HK-2 (cell line): ENCODE results near the gene ZNF609.
A peak's percentile ranks its signal among the peaks of the same experiment; 100 is the strongest.

Experiments
- DNase-seq: peaks from one replicate; pipeline ENCODE4 v3.0.0-alpha.2; 2018; ENCODE audit not compliant: unreplicated experiment

ZNF609 gene

DNA sequence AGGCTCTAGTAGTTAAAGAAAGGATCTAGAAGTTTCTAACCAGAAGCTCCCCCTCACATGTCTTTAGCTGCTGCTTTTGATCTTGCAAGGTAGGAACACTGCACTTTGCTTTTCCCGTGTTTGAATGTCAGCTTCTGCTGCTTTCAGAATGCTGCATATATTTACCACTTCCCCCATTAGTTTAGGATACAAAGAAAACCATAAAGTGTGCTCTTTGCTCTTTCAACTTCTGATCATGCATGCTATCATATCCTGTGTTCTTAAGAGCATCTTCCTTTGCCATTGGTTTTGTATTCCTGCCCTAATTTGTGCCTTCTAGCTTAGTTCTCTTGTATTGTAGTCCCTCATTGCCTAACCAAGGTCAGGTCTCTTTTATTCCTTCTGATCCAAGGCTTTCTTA is 43.3 kb downstream of the ZNF609 start:
- no peak for DNase-seq

DNA sequence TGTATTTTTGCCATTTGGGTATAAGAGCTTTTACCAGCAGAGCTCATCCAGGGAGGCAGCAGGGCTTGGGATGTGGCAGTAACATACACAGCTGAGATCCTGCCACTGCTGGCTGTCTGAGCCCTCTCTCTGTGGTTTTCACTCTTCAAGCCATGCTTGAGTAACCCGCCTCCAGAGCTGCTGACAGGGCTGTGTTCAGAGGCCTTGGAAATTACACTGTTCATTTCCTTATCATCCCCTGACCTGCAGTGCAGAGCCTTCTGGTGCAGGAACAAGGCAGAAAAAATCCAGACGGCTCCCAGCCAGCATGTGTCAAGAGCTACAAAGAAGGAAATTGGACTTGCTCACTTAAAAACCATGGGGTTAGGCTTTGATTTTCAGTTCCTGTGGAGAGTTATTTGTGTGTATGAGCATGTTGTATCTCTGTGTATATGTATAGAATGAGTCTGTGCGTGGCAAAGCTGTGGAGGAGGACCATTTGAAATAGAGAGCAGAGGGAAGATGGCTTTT is 47.0 kb downstream of the ZNF609 start:
- peak; percentile 55 for DNase-seq

DNA sequence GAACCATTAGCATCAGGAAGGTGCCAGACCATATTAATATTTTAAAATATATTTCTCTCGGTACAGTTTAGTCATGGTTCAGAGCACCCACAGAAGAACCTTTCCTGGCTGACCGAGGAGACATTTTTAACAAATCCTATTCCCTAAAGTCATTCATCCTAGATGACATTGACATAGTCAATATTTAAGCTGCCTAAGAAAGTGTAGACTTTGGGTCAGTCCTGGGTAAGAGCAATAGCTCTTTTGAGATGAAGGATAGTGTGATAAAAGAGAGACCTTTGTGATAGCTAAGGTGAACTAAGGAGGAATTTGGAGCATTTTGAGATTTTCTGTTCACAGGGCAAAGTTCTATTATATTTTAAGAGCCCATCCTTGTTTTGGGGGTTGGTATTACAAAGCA is 47.5 kb downstream of the ZNF609 start:
- no peak for DNase-seq

DNA sequence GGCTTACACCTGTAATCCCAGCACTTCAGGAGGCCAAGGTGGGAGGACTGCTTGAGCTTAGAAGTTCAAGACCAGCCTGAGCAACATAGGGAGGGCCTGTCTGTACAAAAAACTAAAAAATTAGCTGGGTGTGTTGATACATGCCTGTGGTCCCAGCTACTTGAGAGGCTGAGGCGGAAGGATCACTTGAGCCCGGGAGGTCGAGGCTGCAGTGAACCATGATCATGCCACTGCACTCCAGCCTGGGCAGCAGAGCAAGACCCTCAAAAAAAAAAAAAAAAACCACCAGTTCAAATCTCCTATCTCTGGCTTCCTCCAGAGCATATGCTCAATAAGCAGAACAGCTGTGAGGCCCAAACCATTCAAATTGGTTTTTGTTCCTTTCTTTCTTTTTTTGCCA is 53.4 kb downstream of the ZNF609 start:
- DNase-seq: no peak

DNA sequence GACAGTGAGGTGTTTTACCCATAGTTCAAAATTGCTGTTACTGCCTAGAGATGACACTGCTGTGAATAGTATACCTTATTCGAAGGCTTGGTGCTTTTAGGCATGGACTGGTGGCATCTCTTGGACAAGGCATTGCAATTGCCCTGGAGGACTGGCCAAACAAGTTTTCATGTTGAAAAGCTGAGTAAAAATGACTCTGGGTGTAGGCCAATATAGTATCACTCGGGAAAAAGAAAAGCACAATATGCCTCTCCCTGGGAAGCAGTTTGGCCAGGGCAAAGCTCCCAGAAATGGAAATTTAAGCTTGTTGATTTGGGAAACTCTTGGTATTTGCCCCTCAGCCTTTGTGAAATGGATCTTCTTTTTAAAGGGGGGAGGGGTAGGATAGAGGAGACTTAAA is 54.8 kb downstream of the ZNF609 start:
- DNase-seq: no peak

DNA sequence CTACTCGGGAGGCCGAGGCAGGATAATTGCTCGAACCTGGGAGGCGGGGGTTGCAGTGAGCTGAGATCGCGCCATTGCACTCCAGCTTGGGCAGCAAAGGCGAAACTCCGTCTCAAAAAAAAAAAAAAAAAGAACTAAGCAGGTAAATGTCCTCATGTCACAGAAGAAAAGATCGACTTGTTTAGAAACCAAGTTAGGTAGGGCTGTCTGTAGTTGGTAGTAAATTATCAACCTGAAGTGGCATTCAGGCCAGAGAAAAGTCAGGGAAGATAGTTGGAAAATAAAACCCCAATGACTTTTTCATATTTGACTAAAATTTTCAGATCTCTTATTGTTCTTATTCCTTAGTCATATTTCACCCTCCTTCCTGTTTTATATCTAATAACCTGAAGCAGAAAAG is 55.4 kb downstream of the ZNF609 start:
- no peak for DNase-seq

DNA sequence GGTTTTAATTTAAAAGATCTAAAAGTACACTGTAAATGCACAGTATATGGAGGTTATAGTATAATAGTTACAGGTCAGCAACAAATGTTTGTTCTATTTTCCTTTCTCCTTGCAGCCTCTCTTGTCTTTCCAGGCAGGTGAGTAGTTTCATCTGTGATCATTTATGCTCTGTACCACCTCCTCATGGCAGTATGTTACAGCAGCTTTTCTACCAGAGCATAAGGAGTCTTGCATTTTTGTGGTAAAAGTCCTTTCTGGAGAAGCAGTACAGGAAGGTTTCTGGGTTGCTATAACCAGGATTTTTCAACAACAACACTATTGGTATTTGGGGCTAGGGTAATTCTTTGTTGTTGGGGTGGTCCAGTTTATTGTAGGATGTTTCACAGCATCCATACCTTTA is 59.5 kb downstream of the ZNF609 start:
- DNase-seq: no peak

DNA sequence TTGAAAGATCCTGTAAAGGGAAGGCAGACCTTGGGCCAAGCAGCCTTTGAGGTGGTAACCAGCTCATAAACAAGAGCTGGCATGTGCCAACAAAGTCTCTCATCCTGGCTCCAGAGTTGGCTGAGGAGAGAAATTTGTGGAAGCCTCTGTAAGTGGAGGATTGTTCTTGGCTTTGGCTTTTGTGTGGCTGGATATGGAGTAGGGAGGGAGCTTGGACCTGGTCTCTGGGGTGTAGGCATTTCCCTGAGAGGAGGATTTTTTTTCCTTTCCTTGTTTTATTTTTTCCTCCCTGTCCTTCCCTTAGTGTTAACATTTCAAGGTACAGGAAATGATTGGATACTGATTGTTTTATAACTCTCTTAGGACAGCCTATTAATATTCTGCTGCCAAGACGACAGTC is 60.8 kb downstream of the ZNF609 start:
- DNase-seq: no peak

DNA sequence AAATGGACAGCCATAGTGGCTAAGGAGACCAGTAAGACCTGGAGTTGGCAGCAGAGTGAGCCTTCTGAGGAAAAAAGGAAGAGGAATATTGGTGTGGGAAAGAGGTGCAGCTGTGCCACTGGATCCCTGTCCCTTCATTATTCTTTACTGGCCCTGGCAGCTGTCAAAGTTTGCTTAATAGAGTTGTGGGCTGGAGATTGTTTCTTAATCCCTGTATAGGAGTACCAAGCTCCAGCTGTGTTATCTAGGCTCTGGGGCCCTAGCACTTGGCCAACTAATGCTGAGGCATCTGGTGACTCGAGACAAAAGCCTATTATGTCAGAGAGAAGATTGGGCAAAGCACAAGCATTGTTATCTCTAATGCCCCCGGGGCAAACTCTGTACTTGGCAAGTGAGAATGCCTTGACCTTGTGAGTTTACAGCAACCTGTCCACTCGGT is 61.4 kb downstream of the ZNF609 start:
- DNase-seq: no peak

DNA sequence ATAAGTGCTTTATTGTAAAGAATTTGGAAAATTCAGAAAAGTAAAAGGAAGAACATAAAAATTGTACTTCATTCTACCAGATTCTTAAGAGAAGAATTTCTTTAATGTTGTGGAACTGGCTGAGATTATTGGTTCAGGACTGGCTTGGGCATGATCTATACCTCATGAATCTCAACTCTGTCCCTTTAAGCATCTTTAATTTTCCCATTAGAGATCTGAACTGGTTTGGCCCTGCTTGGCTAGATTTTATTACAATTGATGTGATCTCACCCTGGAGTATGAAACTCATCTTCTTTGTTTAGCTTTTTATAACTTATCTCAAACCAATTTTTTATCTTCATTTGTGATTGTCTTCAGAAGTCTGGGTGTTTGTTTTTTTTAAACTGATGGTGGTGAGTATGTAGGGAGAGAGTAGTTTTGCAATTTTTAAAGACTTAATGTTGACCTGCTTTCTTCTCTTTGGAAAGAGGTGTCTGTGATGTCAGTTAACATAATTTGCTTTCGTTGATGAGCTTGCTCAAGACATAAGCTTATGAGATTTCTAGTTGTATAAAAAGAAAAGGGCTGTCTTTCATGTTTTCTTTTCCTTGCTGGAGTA is 61.9 kb downstream of the ZNF609 start:
- DNase-seq: no peak

GRCh38 chr15:64523240-64523639 is 62.9 kb downstream of the ZNF609 start:
- DNase-seq: no peak

DNA sequence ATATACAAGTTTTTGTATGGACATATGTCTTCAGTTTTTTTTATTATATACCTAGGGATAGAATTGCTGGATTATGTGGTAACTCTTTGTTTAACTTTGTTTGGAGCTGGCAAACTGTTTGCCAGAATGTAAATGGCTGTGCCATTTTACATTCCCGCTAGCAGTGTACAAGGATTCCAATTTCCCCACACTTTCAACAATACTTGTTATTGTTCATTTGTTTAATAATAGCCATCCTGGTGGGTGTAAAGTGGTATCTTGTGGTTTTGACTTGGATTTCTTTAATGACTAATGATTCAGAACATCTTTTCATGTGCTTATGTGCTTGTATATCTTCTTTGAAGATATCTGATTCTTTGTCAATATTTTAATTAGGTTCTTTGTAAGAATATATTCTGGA is 64.4 kb downstream of the ZNF609 start:
- no peak for DNase-seq

- DNase-seq: no peak
Measured at GRCh38 chr15:64525828-64526530, 65.6 kb downstream of the ZNF609 start.

DNA sequence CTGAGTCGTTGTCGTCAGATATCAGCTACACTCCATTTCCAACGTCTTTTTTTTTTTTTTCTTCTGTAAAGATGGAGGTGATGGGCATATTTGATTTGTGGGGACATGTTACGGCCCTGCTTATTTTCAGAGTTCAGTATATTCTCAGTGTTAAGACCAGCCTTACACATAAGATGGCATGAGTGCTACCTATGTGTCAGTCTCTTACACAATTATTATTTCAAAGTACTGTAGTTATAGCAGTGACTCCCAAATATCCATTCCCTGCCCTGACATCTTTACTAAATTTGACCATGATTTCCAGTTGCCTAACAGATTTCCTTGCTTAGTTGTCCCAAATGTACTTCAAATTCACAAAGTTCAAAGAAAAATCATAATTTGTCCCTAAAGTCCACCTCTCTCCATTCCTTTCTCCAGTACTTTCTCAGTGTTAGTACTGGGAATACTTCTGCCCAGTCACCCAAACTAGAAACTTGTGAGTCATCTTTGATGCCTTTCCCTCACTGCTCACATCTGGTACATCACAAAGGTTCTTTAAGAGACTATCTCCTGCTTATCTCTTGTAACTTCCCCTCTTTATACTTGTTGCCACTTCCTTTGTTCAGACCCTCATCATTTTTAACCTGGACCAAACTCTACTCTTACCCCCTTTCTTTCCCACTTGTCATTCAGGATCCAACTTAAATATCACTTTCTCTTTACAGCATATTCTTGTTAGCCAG is 67.0 kb downstream of the ZNF609 start:
- no peak for DNase-seq

DNA sequence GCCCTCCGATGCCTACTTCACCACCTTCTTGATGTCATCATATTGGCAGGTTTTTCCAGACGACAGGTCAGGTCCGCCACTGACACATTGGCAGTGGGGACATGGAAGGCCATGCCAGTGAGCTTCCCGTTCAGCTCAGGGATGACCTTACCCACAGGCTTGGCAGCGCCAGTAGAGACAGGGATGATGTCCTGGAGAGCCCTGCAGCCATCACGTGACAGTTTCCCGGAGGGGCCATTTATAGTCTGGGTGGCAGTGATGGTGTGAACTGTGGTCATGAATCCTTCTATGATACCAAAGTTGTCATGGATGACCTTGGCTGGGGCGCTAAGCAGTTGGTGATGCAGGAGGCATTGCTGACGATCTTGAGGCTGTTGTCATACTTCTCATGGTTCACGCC is 68.5 kb downstream of the ZNF609 start:
- DNase-seq: no peak

GRCh38 chr15:64530472-64530871 is 70.1 kb downstream of the ZNF609 start:
- DNase-seq: no peak

DNA sequence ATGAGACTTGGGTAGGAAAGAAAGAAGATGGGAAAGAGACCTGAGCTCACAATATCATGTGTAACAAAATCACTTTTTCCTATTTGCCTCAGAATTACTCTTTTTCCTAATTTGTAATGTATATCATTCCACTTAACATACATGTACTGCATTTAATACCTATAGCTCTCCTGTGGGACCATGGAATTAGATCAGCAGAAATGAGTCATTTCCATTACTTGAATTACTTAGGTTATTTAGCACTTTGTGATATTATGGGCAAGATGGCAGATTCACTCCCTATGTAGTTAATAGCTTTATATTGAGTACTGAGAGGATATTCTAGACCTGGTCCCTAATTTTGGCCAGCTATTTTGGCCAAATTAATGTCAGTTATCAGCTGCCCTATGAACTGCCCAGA is 70.5 kb downstream of the ZNF609 start:
- DNase-seq: no peak

DNA sequence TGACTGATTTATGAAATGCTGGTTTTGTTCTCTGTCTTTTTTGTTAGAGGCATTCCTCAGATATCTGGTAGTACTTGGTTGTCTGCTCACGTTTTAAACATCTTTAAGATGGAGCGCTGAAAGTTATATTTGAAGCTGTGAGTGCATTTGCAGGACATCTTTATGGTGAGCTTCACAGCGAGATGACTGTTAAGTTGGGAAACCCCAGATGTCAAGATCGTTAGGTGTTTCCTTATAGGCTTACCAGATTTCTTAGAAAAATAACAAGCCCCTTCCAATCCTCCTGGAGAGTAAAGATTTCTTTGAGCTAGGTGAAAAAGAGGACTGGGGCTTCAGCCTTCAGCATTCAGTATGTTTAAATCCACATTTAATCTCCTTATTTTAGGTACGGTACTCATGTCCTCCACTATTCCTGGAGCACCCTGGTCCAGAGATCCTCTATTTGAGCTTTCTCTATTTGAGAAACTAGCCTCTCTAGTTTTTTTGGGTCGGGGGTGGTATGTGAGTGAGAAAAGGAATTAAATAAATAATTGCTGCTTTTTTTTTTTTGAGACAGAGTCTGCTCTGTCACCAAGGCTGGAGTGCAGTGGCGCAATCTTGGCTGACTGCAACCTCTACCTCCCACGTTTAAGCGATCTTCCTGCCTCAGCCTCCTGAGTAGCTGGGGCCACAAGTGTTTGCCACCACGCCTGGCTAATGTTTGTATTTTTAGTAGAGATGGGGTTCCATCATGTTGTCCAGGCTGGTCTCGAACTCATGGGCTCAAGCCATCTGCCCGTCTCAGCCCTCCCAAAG is 72.3 kb downstream of the ZNF609 start:
- DNase-seq: no peak

DNA sequence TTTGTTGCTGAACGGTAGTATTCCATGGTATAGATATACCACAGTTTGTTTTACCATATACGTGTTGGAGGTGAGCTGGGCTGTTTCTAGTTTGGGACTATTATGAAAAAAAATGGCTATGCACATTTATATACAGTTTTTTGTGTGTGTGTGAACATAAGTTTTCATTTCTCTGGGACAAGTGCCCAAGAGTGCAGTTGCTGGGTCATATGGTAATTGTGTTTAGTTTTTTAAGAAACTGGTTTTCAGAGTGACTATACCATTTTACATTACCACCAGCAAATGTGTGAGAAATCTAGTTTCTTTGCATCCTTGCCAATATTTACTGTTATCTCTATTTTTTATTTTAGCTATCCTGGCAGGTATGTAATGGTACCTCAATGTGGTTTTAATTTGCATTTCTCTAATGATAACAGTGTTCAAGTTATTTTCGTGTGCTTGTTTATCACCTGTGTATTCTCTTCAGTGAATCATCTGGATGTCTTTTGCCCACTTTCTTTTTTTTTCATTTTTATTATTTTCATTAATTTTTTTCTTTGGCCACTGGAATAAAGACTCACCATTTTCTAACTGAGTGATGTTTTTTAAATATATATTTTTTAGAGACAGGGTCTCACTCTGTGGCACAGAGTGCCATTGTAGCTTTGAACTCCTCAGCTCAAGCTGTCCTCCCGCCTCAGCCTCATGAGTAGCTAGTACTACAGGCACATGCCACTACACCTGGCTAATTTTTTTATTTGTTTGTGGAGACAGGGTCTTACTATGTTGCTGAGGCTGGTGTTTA is 75.3 kb downstream of the ZNF609 start:
- no peak for DNase-seq

DNA sequence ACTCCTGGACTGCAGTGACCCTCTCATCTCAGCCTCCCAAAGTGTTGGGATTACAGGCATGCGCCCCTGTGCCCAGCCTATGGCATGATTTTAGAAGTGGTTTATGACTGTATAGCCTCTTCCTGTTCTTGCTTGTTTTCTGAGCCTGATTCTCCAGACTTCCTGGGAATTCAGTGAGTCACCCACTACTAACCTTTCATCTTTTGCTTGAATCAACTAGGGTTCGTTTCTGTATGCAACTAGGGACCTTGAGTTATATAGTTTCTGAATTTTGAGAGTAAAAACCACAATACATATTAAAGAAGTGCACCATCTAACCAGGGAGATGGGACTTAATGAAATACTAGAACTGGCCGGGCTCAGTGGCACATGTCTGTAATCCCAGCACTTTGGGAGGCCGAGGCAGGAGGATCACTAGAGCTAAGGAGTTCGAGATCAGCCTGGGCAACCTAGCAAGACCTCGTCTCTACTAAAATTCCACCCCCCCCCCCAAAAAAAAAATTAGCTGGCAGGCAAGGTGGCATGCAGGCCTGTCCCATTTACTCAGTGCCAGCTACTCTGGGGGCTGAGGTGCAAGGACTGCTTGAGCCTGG is 76.0 kb downstream of the ZNF609 start:
- DNase-seq: peak; percentile 17

DNA sequence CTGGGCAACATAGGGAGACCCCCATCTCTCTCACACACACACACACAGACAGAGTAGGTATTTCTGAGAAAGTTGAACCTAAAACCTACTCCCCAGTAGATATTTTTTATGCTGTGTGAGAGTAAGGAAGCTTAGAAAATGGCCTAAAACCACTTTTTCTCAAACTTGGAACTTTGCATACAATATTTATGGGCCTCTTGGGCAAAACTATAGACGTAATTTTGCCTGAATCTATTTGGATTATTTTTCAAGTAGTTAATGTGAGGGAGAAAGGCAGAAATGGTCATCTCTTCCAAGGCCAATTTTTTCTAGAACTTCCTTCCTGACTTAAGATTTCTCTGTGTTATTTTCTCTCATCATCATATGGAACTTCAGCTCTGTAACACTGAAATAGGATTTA is 81.7 kb downstream of the ZNF609 start:
- DNase-seq: no peak
